Measurements from ENCODE around the gene RPL27.
A peak's percentile ranks its signal among the peaks of the same experiment; 100 is the strongest.

RPL27 gene

DNA sequence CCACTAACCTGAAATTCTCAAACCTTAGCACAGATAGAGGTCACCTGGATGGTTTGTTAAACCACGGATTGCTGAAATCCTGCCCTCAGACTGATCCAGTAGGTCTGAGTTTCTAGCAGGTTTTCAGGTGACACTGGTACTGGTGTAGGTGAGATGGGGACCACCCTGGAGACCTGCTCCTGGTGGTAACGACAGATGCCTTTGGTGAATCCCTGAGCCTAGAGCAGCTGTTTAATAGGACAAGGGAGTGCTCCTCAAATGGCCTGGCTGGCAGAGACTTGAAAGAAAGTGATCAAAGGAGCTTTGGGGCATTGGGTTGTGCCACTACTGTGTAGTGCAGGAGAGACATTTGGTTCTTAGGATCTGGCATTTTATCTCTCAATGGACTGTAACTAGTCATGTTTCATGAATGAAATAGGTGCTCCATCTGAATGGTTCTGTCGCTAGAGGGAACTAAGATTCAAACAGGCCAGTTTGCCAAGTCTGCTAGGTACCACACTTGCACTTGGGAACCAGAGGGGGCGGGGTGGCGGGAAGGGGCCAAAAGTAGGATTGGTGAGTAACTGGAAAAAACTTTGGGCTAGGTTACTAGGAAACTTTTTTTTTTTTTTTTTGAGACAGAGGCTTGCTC lies 5.4 kb downstream of the RPL27 start:
- no peak for DNase-seq
- no peaks in the 10 kb centered on the region for H3K27me3 Mint-ChIP-seq (ENCODE audit: low read depth, poor library complexity)
- no peak overlapping the region for H3K4me3 Mint-ChIP-seq
- TF ChIP-seq, protein P1, sequence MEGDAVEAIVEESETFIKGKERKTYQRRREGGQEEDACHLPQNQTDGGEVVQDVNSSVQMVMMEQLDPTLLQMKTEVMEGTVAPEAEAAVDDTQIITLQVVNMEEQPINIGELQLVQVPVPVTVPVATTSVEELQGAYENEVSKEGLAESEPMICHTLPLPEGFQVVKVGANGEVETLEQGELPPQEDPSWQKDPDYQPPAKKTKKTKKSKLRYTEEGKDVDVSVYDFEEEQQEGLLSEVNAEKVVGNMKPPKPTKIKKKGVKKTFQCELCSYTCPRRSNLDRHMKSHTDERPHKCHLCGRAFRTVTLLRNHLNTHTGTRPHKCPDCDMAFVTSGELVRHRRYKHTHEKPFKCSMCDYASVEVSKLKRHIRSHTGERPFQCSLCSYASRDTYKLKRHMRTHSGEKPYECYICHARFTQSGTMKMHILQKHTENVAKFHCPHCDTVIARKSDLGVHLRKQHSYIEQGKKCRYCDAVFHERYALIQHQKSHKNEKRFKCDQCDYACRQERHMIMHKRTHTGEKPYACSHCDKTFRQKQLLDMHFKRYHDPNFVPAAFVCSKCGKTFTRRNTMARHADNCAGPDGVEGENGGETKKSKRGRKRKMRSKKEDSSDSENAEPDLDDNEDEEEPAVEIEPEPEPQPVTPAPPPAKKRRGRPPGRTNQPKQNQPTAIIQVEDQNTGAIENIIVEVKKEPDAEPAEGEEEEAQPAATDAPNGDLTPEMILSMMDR (IDR thresholded peaks at IDR 0.05) = no peak
- H3K9me3 Mint-ChIP-seq = no peaks in the 10 kb centered on the region
- H3K4me1 Mint-ChIP-seq = peaks cover 25% of the 10 kb centered on the region
- H3K27ac Mint-ChIP-seq = peak overlapping the region; percentile 87
- H3K36me3 Mint-ChIP-seq (ENCODE audit: low read depth) = peaks cover 44% of the 10 kb centered on the region

DNA sequence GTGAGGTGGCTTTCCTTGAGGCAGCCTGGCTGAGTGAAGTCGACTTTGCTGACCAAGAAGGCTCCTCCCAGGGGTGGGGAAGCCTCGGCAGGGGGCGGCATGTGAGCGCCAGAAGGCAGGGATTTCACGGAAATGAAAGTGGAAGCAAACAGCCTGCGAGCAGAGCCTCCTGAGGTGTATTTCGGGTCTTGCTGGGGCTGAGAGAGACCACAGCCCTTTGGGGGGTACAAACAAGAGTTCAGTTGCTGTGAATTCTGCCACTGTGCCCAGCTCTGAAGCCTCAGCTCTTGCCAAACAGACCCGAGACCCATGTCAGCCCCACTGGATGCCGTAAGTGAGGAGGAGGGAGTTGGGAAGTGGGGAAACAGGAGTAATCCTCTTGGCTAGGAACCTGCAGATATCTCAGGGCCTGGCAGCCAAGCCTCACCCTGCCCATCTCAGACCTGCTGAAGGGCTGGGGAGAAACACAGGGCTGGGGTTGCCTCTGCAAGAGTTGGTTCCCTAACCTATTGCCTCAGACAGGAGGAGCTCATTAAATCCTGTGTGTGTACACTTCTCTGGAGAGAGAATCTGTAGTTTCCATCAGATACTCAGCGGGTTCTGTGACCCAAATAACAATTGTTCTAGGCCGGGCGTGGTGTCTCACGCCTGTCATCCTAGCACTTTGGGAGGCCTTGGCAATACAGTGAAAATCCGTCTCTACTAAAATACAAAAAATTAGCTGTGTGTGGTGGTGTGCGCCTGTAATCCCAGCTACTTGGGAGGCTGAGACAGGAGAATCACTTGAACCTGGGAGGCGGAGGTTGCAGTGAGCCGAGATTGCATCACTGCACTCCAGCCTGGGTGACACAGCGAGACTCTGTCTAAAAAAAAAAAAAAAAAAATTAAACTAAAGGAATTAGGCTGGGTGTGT lies 8.7 kb downstream of the RPL27 start, which contains the start of gene IFI35:
Gene IFI35, plus strand, starts transcription at position 146 of the 913 bp plus-strand sequence. Its CDS starts 164 bp downstream, at position 310.
- H3K36me3 Mint-ChIP-seq (ENCODE audit: low read depth) = peaks cover 24% of the 10 kb centered on the region
- peak within 1 kb of the TSS; percentile 86 for H3K27ac Mint-ChIP-seq
- peak within 1 kb of the TSS; percentile 76 for H3K4me3 Mint-ChIP-seq
- TF ChIP-seq, protein P1 (IDR thresholded peaks at IDR 0.05) = no peak
- peak; percentile 58 for DNase-seq
- H3K4me1 Mint-ChIP-seq = peaks cover 9% of the 10 kb centered on the region
- no peaks in the 10 kb centered on the region for H3K9me3 Mint-ChIP-seq
- H3K27me3 Mint-ChIP-seq (ENCODE audit: low read depth, poor library complexity) = no peaks in the 10 kb centered on the region

DNA sequence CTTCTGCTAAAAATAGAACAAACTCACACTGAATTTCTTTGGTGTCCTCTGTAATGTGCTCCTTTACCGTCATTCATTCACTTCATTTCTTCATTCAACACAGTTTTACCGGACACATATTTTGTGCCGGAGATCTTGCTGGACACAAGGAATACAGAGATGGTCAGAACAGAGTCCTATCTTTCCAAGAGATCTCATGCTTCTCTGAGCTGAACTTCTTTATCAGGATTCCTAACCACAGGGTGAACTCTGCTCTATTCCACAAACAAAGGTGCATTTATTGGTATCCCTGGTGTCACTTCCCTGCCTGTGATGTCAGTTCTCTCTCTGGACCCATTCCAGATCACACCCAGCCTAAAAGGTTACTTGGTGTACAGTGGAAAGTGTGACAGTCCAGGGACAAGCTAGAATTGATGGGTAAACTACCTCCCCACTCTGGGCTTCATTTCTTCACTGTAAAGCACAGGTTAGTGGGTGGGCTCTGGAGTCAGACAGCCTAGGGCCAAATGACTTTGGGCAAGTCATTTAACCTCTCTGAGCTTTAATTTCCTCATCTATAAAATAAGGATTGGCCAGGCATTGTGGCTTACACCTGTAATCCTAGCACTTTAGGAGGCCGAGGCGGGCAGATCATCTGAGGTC lies 12.6 kb downstream of the RPL27 start:
- Mint-ChIP-seq H3K4me3 (no peak overlapping the region), H3K36me3 (ENCODE audit: low read depth) (peaks cover 6% of the 10 kb centered on the region), H3K4me1 (peaks cover 41% of the 10 kb centered on the region), H3K27ac (no peak overlapping the region), H3K9me3 (no peaks in the 10 kb centered on the region), H3K27me3 (ENCODE audit: low read depth, poor library complexity) (no peaks in the 10 kb centered on the region)
- TF ChIP-seq, protein P1 (IDR thresholded peaks at IDR 0.05) = no peak
- DNase-seq = no peak

DNA sequence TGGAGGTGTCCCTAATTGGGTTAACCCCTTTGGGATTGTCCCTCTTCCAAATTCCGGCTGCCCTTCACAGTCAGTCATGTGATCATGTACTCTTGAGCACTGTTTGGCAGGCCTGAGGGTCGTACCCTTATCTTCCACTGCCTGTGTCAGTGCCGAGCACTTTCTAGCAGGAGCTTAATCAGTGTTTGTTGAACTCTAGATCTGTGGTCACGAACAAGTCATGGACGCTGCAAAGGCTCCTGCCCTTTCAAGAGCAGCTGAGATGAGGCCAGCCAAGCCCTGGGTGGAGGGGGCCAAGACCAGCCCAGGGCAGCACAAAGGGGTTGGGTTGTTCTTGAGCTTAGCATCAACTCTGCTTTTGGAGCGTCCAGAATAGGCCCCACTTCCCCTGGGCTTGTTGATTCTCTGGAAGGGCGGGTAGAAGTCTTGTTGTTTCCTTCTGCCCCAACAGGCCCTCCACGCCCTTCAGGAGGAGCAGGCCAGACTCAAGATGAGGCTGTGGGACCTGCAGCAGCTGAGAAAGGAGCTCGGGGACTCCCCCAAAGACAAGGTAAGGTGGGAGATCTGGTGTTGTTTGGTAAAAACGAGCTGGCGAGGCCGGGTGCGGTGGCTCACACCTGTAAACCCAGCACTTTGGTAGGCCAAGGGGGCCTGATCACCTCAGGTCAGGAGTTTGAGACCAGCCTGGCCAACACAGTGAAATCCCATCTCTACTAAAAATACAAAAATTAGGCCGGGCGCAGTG lies 13.7 kb downstream of the RPL27 start:
- TF ChIP-seq, protein P1 (IDR thresholded peaks at IDR 0.05) = no peak
- Mint-ChIP-seq H3K4me3 (no peak overlapping the region), H3K9me3 (no peaks in the 10 kb centered on the region), H3K27ac (no peak overlapping the region), H3K27me3 (ENCODE audit: low read depth, poor library complexity) (peaks cover 2% of the 10 kb centered on the region), H3K4me1 (peaks cover 43% of the 10 kb centered on the region), H3K36me3 (ENCODE audit: low read depth) (peaks cover 6% of the 10 kb centered on the region)
- DNase-seq = no peak

DNA sequence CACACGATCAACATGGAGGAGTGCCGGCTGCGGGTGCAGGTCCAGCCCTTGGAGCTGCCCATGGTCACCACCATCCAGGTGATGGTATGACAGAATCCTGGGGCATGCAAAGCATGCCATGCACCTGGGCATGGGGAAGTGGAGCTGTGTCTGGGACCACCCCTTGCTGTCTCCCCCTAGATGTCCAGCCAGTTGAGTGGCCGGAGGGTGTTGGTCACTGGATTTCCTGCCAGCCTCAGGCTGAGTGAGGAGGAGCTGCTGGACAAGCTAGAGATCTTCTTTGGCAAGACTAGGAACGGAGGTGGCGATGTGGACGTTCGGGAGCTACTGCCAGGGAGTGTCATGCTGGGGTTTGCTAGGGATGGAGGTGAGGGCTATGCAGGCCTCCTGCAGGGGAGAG lies 15.1 kb downstream of the RPL27 start:
- Mint-ChIP-seq H3K36me3 (ENCODE audit: low read depth) (peaks cover 13% of the 10 kb centered on the region), H3K27me3 (ENCODE audit: low read depth, poor library complexity) (peaks cover 2% of the 10 kb centered on the region), H3K4me3 (no peak overlapping the region), H3K27ac (peak overlapping the region; percentile 36), H3K9me3 (no peaks in the 10 kb centered on the region), H3K4me1 (peaks cover 50% of the 10 kb centered on the region)
- DNase-seq = no peak
- TF ChIP-seq, protein P1 (IDR thresholded peaks at IDR 0.05) = no peak
